Measurements from ENCODE around the gene RASL11A.
"Not testable (repeated sequence)": the region's sequence is repeated elsewhere in the genome, so short reads cannot be mapped to it uniquely, and the experiment has no call there.

The RASL11A gene

DNA sequence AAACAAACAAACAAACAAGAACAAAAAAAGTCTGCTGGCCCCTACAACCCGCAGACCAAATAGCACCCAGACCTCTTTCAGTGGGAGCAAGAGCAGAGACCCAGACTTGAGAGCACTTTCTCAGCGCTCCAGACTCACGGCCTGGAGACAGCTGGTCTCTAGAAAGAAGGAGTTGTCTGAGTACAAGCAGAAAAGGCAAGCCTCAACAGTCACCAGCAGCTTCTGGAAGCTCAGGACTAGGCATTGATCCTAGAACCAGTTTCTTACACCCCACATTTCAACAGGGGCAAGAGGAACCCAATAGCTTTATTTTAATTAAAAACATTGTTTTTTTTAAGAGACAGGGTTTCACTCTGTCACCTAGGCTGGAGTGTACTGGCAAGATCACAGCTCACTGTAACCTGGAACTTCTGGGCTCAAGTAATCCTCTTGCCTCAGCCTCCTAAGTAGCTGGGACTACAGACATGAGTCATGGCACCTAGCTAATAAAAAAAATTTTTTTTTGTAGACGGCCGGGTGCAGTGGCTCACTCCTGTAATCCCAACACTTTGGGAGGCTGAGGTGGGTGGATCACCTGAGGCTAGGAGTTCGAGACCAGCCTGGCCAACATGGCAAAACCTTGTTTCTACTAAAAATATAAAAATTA is 30.4 kb downstream of the RASL11A start:
- DNase-seq: no peak

DNA sequence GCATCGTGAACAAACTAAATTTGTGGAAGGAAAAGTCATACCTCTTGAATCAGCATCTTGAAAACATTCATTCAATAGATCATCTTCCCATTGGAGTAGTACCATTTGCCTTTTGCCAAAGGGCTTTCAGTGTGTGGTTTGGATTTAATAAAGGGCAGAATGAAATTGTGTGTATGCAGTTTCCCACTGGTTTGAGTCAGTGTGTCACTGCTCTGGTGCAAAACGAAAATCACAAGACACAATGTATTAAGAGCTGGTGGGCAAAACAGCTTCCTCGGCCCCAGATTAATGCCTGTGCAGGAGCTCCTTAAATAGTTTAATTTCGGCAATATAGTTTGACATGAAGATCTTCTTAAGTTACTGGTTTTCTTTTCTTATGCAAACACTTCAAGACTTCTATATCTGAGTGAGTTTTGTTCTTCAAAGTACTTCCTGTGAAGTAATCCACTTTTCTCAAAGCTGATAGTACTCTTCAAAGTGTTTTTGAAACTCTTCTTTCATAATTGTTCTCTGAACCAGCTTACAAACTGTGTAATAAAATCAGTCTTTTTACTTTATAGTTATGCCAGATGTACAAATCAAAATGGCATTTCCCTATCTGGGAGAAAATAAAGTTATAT is 32.1 kb downstream of the RASL11A start:
- no peak for DNase-seq

DNA sequence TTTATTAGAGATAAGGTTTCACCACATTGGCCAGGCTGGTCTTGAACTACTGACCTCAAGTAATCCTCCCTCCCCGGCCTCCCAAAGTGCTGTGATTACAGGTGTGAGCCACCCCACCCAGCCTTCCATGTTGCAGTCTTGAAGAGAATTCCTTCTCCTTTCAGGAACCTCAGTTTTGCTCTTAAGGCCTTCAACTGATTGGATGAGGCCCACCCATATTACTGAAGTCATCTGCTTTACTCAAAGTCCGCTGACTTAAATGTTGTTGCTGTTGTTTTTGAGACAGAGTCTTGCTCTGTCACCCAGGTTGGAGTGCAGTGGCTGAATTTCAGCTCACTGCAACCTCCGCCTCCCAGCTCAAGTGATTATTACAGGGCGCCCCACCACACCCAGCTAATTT is 33.5 kb downstream of the RASL11A start:
- DNase-seq: no peak

DNA sequence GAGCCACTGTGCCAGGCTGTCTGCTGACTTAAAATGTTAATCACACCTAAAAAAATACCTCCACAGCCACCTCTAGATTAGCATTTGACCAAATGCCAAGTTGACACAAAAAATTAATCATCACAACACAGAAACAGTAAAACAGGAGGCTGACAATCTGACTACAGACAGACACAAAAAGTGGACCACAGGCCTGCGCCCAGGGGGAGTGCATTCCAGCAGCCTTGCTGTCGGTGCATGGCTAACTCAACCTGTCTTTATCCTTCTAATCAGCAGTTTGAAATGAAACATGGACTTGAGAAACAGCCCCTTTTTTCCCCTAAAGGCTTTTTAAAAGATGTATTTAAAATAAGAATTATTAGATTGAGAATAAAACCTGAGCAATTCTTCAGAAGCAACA is 34.0 kb downstream of the RASL11A start:
- no peak for DNase-seq

DNA sequence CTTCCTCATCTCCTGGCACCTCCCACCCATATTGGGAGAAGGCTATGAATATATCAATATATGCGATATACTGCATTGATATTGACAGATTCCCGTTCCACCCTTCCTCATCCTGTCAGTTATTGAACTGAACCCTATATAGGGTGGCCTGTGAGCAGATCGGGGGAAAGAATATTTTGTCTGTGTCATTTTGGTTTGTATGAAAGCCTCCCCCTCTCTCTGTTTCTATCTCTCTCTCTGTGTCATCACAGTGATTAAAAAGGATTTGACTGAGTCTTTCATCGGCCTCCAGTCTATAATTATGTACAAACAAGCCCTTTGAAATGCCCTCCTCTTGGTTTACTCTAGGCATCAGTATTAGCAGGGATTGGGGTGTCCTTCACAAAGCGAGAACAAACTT is 35.7 kb downstream of the RASL11A start:
- no peak for DNase-seq

GRCh38 chr13:27308941-27309340 is 38.3 kb downstream of the RASL11A start:
- no peak for DNase-seq

GRCh38 chr13:27309401-27309958 is 38.9 kb downstream of the RASL11A start:
- DNase-seq: no peak

DNA sequence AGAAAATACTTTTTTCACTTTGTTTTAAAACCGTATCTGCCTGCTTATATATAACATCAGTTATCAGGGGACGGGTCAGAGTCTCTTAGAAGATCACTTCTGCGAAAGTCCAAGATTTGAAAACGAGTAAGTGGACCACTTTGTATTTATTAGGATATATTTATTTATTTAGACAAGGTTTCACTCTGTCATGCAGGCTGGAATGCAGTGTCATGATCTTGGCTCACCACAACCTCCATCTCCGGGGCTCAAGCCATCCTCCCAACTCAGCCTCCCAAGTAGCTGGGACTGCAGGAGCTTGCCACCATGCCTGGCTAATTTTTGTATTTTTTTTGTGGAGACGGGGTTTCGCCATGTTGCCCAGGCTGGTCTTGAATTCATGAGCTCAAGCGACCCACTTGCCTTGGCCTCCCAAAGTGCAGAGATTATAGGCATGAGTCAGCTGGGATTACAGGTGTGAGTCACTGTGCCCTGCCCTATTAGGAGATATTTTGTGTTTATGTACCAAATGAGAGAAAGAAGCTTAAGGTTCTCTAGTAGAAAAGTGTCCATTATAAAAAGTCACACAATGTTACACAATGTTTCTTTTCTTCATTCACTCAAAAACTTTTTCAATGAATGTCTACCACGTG is 39.5 kb downstream of the RASL11A start:
- peak; percentile 35 for DNase-seq

DNA sequence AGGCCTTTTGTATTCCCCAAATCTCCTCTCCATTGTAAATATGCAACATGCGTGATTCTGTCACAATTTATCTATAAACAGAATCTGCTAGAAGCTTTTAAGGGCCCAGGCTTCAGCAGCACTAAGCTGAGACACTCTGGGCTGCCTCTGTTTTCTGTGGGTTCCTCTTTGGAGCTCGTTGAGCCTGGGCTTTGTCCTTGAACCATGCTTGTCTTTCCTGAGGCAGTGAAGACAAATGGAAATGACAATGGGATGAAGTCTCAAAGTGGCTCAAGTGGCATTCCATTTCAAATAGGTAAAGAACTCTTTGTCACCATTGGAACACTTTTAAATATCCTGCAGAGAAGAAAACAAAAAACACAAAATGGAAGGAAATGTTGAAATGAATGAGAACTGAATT is 40.3 kb downstream of the RASL11A start:
- no peak for DNase-seq

DNA sequence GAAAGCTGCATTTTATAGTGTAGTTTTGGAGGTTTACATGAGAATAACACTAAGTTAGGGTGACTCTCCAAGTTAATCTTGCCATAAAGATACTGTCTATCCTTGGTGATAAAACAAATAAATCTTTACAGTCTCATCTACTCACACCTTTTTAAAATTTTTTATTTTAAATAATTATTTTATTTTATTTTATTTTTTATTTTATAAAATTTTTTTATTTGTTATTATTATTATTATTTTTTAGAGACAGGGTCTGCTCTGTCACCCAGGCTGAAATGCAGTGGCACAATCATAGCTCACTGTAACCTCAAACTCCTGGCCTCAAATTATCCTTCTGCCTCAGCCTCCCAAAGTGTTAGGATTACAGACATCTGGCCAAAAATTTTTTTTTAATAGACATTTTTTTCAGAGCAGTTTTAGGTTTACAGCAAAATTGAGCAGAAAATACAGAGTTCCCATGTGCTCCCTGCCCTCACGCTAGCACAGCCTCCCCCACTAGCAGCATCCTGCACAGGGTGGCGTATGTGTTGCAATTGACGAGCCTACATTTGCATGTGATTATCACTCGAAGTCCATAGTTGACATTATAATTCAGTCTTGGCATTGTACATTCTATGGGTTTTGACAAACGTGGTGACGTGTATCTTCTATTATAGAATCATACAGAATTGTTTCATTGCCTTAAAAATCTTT is 41.0 kb downstream of the RASL11A start:
- DNase-seq: no peak

DNA sequence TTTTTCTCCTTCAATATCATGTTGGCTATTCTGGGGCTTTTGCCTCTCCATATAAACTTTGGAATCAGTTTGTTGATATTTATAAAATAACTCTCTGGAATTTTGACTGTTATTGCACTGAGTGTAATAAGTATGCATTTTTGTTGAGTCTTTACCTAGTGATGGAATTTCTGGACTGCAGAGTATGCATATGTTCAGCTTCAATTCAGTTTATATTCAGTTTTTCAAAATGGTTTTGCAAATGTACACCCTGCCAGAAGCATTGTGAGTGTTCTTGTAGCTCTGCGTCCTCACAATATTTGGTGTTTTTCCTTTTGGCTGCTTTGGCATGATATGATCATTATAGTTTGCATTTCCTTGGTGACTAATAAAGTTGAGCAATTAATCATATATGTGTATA is 43.1 kb downstream of the RASL11A start:
- no peak for DNase-seq

DNA sequence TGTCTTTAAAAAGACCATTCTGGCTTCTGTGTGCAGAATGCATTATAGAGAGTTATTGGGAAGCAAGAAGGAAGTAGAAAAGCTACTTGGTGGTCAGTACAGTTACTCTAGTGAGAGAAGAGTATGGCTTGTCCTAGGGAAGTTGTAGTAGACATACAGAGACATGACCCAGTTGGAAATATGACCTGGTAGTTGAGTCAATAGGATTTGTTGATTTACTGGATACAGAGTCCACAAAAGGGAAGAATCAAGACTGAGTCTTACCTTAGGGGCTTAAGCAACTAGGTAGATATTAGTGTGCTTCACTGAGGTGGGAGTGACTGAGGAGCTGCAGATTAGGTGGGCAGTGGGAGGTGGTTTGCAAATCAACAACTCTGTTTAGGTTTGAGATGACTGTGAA is 48.8 kb downstream of the RASL11A start:
- DNase-seq: peak; percentile 20

GRCh38 chr13:27321468-27322431 is 51.1 kb downstream of the RASL11A start:
- no peak for DNase-seq

- not testable (repeated sequence) for DNase-seq
Observed at GRCh38 chr13:27322443-27322842, 51.8 kb downstream of the RASL11A start.
